GM08714 (cell line): ENCODE data around the gene GPBP1L1.
"Not testable (repeated sequence)": the region's sequence is repeated elsewhere in the genome, so short reads cannot be mapped to it uniquely, and the experiment has no call there.

Experiments used
- H3K4me3 ChIP-seq: fragments of 200-500 bp; sonication (Bioruptor generic); 2 replicates; pipeline ENCODE4 v1.5.1; 2014; ENCODE audit warnings: mild to moderate bottlenecking, low read length, inconsistent platforms
- ZNF274 ChIP-seq: IDR thresholded peaks from 2 replicates; pipeline ENCODE4 v1.6.1; 2012; ENCODE audit warnings: mild to moderate bottlenecking, low read depth, low read length

GPBP1L1 gene

DNA sequence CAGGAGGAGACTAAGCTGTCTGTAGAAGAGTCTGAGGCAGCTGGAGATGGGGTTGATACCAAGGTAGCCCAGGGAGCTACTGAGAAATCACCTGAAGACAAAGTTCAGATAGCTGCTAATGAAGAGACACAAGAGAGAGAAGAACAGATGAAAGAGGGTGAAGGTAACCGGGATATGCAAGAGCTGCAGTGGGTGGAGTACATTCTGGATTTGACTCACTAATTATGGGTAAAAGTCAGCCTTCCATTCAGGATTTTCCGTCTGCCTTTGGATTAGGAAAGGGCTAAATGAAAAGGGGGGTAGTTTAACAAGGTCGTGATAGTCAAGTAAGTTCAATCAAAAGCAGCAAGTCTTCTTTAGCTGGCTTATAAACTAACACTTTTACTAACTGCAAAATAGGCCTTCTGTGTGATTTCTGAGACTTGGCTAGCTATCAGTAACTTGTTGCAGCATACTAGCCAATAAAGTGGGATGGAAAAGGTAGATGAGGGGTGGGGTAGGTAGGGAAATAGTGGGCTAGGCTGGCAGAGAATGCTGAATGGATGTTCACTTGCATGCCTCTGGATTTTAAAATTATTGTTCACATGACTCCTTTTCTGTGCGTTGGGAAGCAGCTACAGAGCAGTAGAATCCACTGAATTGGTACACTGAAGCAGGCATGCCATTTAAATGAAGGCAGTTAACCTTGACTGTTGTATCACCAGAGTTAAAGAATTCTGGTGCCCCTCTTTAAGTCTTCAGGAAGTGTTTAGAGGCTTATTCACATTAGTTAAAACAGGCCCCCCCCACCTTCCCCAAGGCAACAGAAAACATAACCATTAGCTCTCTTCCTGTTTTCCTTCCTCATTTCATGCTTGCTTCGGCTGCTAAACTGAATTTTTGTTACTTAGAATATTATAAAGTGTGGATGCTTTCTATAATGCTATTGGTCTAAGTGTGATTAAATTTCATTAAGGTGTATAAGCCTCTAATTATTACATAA lies 77.9 kb downstream of the GPBP1L1 start:
- no peak overlapping the region for H3K4me3 ChIP-seq
- TF ChIP-seq ZNF274: no peak

DNA sequence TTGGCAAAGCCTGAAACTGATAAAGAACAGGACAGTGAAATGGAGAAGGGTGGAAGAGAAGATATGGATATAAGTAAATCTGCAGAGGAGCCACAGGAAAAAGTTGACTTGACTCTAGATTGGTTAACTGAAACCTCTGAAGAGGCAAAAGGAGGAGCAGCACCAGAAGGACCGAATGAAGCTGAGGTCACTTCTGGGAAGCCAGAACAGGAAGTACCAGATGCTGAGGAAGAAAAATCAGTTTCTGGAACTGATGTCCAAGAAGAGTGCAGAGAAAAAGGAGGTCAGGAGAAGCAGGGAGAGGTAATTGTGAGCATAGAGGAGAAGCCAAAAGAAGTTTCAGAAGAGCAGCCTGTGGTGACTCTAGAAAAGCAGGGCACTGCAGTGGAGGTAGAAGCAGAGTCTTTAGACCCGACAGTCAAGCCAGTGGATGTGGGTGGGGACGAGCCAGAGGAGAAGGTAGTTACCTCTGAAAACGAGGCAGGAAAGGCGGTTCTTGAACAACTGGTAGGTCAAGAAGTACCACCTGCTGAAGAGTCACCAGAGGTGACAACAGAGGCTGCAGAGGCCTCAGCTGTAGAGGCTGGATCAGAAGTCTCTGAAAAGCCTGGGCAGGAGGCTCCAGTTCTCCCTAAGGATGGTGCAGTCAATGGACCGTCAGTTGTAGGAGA lies 78.8 kb downstream of the GPBP1L1 start:
- no peak for TF ChIP-seq ZNF274
- H3K4me3 ChIP-seq: no peak overlapping the region

DNA sequence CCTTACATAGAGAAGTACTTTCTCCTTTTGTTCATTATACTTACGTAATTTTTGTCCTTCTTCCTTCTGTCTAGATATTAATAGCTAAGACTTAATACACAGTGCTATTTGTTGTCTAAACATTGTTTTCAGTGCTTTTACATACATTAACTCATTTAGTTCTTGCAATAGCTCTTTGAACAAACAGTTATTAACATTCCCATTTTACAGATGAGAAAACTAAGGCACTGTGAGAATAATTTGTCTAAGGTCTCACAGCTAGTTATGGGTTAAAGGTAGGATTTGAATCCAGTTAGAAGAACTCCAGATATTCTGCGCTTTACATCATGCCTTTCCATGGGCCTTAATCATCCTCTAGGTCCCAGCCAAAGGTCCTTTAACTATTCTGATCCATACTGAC lies 82.1 kb downstream of the GPBP1L1 start:
- TF ChIP-seq ZNF274: no peak
- no peak overlapping the region for H3K4me3 ChIP-seq

DNA sequence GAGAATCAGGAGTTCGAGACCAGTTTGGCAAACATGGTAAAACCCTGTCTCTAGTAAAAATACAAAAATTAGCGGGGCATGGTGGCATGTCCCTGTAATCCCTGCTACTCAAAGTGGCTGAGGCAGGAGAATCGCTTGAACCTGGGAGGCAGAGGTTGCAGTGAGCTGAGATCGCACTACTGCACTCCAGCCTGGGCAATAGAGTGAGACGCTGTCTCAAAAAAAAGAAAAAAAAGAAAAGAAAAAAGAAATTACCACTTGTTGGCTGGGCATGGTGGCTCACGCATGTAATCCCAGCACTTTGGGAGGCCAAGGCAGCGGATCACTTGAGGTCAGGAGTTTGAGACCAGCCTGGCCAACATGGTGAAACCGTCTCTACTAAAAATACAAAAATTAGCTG lies 89.6 kb downstream of the GPBP1L1 start:
- not testable (repeated sequence) for H3K4me3 ChIP-seq

DNA sequence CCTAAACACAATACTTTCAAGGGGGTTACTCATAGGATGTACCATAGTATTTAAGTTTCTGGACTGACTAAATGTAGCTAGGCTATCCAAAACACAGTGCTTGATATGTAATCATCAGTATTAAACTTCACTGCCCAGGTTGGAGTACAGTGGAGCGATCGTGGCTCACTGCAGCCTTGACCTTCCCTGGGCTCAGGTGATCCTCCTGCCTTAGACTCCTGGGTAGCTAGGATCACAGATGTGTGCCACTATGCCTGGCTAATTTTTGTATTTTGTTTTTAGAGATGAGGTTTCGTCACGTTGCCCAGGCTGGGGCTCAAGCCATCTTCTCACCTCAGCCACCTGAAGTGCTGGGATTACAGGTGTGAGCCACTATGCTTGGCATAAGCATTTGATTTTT lies 91.9 kb downstream of the GPBP1L1 start:
- TF ChIP-seq ZNF274: no peak
- no peak overlapping the region for H3K4me3 ChIP-seq

DNA sequence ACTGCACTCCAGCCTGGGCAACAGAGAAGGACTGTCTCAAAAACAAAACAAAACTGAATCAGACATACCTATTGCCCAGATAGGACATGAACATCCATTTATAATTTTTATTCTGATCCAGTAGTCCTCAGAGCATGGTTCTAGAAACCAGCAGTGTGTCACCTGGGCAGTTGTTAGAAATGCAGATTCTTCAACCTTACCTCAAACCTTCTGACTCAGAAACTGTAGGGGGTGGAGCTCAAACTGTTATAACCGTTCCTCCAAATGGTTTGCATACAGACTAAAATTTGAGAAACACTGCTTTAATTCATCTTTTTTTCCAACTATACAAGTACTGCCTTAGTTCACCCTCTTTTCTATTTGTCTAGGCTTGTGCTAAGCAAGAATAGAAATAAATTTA lies 96.5 kb downstream of the GPBP1L1 start:
- H3K4me3 ChIP-seq: no peak overlapping the region
- no peak for TF ChIP-seq ZNF274

DNA sequence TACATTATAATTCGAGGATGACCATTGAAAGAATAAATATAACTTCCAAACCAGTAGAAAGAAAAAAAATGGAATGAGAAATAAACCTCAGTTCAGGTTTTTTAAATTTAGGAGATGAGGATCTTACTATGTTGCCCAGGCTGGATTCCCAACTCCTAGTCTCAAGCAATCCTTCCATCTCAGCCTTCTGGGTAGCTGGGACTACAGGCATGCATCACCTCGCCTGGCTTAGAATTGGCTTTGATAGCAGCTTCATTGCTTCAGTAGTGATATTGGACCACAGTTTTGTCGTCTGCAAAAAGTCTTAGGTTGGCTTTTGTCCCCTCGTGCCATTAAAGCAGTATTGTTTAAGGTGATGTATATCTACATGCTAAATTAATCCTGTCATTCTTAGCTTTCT lies 99.6 kb downstream of the GPBP1L1 start:
- TF ChIP-seq ZNF274: no peak
- peak overlapping the region; percentile 55; the same call in 1 of the 2 replicates for H3K4me3 ChIP-seq

DNA sequence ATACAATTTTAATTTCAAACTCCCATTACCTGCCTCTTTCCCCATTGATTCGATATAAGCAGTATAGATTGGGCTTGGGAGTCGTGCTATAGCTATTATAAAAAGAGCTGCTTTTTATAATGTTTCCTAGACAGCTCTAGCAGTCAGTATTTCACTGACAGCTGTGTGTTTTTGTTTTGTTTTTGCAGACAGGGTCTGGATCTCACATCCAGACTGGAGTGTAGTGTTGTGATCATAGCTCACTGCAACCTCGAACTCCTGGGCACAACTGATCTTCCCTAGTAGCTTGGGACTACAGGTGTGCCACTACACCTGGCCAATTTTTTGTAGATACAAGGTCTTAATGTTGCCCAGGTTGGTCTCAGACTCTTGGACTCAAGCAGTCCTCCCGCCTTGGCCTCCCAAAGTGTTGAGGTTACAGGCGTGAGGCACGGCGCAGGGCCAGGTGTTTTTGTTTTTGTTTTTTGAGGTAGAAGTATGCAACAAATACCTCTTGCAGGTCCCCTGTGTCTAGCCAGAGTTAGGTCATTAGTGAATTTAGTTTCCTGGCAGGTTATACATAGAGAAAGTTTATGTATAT lies 100.7 kb downstream of the GPBP1L1 start:
- TF ChIP-seq ZNF274: no peak
- peak overlapping the region; percentile 60 for H3K4me3 ChIP-seq

DNA sequence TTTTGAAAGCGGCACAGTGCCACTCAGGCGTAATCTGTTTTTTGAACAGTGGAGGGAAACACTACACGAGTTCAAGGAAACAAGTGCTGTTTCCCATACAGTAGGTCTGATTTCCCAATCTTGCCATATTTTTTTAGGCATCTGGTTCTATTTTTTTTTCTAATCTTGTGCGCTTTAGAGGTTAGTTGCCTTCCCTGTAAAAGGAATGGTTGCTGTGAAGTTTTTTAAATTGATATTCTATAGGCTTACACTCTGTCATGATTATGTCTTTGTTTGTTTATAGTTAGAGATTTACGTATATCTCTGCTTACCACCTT lies 101.3 kb downstream of the GPBP1L1 start:
- no peak for TF ChIP-seq ZNF274
- H3K4me3 ChIP-seq: peak overlapping the region; percentile 60

DNA sequence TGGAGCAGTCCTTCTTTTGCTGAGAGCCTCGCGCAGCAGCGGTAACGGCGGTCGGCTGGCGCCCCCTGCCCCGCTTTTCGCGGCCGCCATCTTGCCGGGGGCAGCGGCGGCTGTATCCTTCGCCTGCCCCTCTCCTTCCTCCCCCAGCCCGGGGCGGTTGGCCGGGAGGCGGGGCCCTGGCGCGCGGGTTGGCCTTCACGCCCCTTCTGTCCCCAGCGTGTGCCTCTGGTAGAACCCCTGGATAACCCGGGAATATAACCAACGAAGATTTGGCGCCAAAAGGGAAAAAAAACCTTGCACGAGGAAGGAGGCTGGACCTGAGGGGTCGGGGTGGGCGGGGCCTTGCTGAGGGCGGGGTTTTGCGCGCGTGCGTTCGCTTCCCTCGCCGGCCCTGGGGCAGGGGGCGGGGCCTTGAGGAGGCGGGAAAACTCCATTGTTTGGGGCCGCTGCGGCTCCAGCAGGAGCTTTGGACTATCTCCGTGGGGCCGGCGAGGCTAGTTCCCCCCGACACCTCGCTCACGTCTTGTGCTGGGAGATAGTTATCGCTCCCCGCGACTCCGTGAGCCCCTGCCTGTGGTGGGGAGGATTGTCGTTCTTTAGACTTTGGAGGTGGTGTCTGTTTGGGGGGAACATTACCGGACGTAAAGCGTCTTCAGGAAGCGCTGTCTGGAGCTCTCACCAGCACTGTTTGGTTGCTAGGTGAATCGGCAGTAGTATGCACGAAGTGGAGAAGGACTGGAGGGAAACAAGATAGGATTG lies 101.8 kb downstream of the GPBP1L1 start:
- H3K4me3 ChIP-seq: peak overlapping the region; percentile 60
- no peak for TF ChIP-seq ZNF274

DNA sequence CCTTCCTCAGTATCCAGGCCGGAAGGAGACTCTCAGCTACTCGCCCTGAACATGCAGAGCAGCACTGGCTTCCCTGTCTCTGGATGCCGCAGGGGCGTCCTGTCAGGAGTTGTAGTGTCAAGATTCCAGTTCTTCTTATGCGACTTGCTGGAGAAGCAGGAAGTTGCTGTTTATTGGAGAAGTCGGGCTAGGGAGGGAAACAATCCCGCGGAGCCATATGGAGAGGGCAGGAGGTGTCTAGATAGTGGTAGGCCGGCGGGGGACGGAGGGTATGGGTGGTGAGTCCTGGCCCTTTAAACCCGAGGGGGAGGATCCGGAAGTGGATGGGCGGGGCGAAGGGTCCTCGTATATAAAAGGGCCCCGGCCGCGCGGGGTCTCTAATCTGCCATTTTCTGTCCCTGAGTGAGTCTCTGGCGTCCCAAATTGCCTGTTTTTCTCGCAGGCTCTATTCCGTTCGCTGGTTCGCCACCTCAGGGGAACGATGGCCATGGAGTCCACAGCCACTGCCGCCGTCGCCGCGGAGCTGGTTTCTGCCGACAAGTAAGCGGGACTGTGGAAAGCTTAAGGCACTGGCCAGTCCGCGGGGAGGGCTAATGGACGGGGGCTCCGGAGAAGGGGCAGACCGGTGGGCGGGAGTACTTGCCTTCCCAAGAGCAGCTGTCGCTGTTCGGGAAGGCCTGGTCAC lies 102.5 kb downstream of the GPBP1L1 start, which contains the start of gene NASP:
Gene NASP, plus strand, starts transcription at position 376 of the 685 bp plus-strand sequence. Its CDS starts 106 bp downstream, at position 482.
- H3K4me3 ChIP-seq: peak within 1 kb of the TSS; percentile 60
- TF ChIP-seq ZNF274: no peak

DNA sequence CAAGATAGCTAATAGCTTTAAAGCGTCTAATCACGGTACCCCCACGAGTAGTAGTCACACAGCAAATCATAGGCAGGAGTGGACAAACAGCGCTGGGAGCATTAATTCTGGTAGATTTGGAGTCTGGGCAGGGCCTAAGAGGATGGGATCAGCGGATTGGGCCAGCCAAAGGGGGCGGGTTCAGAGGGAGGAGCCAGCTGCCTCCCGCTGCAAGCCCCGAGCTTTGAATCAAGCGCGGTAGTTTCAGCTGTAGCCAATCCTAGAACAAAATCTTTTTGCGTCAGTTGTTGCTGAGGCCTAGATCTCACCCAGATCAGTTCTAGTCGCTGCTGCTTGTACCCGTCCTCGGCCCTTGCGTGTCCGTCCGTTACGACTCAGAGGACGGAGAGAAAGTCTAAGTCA lies 103.1 kb downstream of the GPBP1L1 start:
- no peak for TF ChIP-seq ZNF274
- H3K4me3 ChIP-seq: peak overlapping the region; percentile 60
